Heart right ventricle (tissue), 16 donors: ENCODE data around the gene LHPP. TPM values are rescaled to one million over a fixed set of nuclear protein-coding genes. Genes with fewer than 3 reads are reported as not detected.

Source experiments
- ATAC-seq, 8 donors: fragments of 200-7000 bp; cut with Tn5 transposase; one replicate each; pipeline ENCODE4 v1.9.1; 2020; ENCODE audit warnings: mild to moderate bottlenecking in 8 of 8, moderate library complexity in 8 of 8, moderate number of reproducible peaks in 1 of 8
- DNase-seq, 2 donors: peaks; one replicate each; pipeline ENCODE4 v3.0.0-alpha.2; 2020
- H3K27ac ChIP-seq, 10 donors: fragments of 200-600 bp; sonication (generic) in 2 of 10; one replicate each; pipeline versions ENCODE4 v1.5.0 to v1.8.0; 2020 to 2022; ENCODE audit warnings: mild to moderate bottlenecking in 3 of 10
- H3K27me3 ChIP-seq, 7 donors: fragments of 200-600 bp; one replicate each; pipeline ENCODE4 v1.8.0; 2021 to 2022; ENCODE audit warnings: mild to moderate bottlenecking in 2 of 7
- H3K36me3 ChIP-seq, 9 donors: fragments of 200-600 bp; sonication (generic) in 1 of 9; one replicate each; pipeline versions ENCODE4 v1.5.0 to v1.8.0; 2020 to 2022; ENCODE audit warnings: mild to moderate bottlenecking in 2 of 9
- H3K4me1 ChIP-seq, 9 donors: fragments of 200-600 bp; sonication (generic) in 1 of 9; one replicate each; pipeline versions ENCODE4 v1.5.0 to v1.8.0; 2020 to 2022; ENCODE audit warnings: mild to moderate bottlenecking in 4 of 9
- H3K4me3 ChIP-seq, 10 donors: fragments of 200-600 bp; sonication (generic) in 2 of 10; one replicate each; pipeline versions ENCODE4 v1.5.0 to v1.8.0; 2020 to 2022; ENCODE audit warnings: mild to moderate bottlenecking in 7 of 10, moderate library complexity in 2 of 10
- H3K9me3 ChIP-seq, 11 donors: fragments of 200-600 bp in 10 of 11; sonication (generic) in 2 of 11; one replicate each; pipeline versions ENCODE4 v1.5.0 to v1.8.0; 2013 to 2022; ENCODE audit warnings: mild to moderate bottlenecking in 2 of 11, control low read depth in 1 of 11, moderate library complexity in 1 of 11
- WGBS, 2 donors: extraction: QIAGEN DNeasy Blood & Tissue Kit; methylation state at CpG; one replicate each; pipeline ENCODE4 v1.1.7; 2013; ENCODE audit warnings: inconsistent platforms in 1 of 2; 5-methylcytosine and 5-hydroxymethylcytosine counted together
- intact Hi-C, 10 donors: fragments of 100-400 bp; cut with DNase I; formaldehyde crosslinking; loops; one replicate each; pipeline versions ENCODE4 v1.11.1 to v1.14.2; 2022
- polyA plus RNA-seq, 2 donors: library from polyadenylated mRNA; stranded (reverse); fragments of 200-250 nt; gene quantifications; one replicate each; pipeline ENCODE4 v1.2.3, GENCODE V29; 2013
- total RNA-seq, 10 donors: library from RNA; stranded (reverse); fragmentation: NEBNext Ultra II Directional in 3 of 10; extraction: Animal tissue kit (Norgen Biotek cat#: 25700) in 3 of 10; gene quantifications; one replicate each; pipeline versions ENCODE4 v1.2.1 to v1.2.4, GENCODE V29; 2021 to 2023
- TF ChIP-seq, protein P1 (sequence below), 9 donors: fragments of 200-600 bp; sonication (generic) in 2 of 9; IDR thresholded peaks; one replicate each; pipeline versions ENCODE4 v1.5.0 to v1.8.0; 2021 to 2022; ENCODE audit warnings: antibody characterized with exemption in 9 of 9, mild to moderate bottlenecking in 5 of 9, moderate library complexity in 1 of 9
- donor health status: Arrhythmogenic right ventricular cardiomyopathy.
- donor health status: ischemic (EF 13 %, LVEDD 7.1; RV severe dilation, severe dysfunction).
- donor health status: healthy with polysubstance abuse.
- donor health status: DM: no; HTN: yes; CAD: no.
- donor health status: DM: no; HTN: no; CAD: no.
- donor health status: ischemic (EF 25% LVEDD 6.9; RV normal size, moderate dysfunction).
- donor health status: ischemic (EF 25% LVEDD 5.7; RV mildly dilated, moderate dysfunction).
- donor health status: healthy.
- donor health status: DM: yes; HTN: yes; CAD: no.
- donor health status: Ischemic cardiomyopathy.
- donor health status: ischemic (EF 35%, LVEDD 5.7; RV mildly dilated, moderate dysfunction).
- donor health status: nonischemic (EF 11% LVEDD 7.7; RV severe dilation, severe dysfunction).
- donor health status: DM: yes; HTN: yes; CAD: no.
- donor health status: PGD.
- donor health status: ischemic (EF 29% LVEDD 5.4; RV normal size, mild dysfunction).
- donor health status: nonischemic (EF 23%, LVEDD 6.1; RV moderate dilation, normal function).

Gene LHPP
- total and polyA plus RNA-seq, 12 donors, result 4.2 to 20.5 (median 11.7) TPM

- no peak overlapping the region for H3K27ac ChIP-seq
- H3K27me3 ChIP-seq, result no peaks in the 10 kb centered on the region
- H3K4me3 ChIP-seq, result no peak overlapping the region
- DNase-seq (peak in 1 of 2 donors; percentile 9), ATAC-seq (no peak)
- intact Hi-C loops, result no loop called here
- WGBS, 2 donors, result 93 to 96% methylated on average over 29 of the region's 29 CpGs
- TF ChIP-seq, protein P1, sequence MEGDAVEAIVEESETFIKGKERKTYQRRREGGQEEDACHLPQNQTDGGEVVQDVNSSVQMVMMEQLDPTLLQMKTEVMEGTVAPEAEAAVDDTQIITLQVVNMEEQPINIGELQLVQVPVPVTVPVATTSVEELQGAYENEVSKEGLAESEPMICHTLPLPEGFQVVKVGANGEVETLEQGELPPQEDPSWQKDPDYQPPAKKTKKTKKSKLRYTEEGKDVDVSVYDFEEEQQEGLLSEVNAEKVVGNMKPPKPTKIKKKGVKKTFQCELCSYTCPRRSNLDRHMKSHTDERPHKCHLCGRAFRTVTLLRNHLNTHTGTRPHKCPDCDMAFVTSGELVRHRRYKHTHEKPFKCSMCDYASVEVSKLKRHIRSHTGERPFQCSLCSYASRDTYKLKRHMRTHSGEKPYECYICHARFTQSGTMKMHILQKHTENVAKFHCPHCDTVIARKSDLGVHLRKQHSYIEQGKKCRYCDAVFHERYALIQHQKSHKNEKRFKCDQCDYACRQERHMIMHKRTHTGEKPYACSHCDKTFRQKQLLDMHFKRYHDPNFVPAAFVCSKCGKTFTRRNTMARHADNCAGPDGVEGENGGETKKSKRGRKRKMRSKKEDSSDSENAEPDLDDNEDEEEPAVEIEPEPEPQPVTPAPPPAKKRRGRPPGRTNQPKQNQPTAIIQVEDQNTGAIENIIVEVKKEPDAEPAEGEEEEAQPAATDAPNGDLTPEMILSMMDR (IDR thresholded peaks at IDR 0.05), result no peak
- H3K36me3 ChIP-seq, result no peaks in the 10 kb centered on the region
- no peaks in the 10 kb centered on the region for H3K4me1 ChIP-seq
- no peaks in the 10 kb centered on the region for H3K9me3 ChIP-seq
These were observed 140.0 kb downstream of the LHPP start for GRCh38 chr10:124601431-124602120.

- no peak overlapping the region for H3K4me3 ChIP-seq
- no peaks in the 10 kb centered on the region for H3K27me3 ChIP-seq
- H3K4me1 ChIP-seq, result no peaks in the 10 kb centered on the region
- DNase-seq (peak in 1 of 2 donors; percentile 11), ATAC-seq (no peak)
- H3K27ac ChIP-seq, result no peak overlapping the region
- H3K9me3 ChIP-seq, result no peaks in the 10 kb centered on the region
- no peaks in the 10 kb centered on the region for H3K36me3 ChIP-seq
- intact Hi-C loops, result no loop called here
- TF ChIP-seq, protein P1 (IDR thresholded peaks at IDR 0.05), result no peak
- 84 to 97% methylated on average over 12 of the region's 12 CpGs for WGBS, 2 donors
These were observed 140.5 kb downstream of the LHPP start for GRCh38 chr10:124602121-124602561.

DNA sequence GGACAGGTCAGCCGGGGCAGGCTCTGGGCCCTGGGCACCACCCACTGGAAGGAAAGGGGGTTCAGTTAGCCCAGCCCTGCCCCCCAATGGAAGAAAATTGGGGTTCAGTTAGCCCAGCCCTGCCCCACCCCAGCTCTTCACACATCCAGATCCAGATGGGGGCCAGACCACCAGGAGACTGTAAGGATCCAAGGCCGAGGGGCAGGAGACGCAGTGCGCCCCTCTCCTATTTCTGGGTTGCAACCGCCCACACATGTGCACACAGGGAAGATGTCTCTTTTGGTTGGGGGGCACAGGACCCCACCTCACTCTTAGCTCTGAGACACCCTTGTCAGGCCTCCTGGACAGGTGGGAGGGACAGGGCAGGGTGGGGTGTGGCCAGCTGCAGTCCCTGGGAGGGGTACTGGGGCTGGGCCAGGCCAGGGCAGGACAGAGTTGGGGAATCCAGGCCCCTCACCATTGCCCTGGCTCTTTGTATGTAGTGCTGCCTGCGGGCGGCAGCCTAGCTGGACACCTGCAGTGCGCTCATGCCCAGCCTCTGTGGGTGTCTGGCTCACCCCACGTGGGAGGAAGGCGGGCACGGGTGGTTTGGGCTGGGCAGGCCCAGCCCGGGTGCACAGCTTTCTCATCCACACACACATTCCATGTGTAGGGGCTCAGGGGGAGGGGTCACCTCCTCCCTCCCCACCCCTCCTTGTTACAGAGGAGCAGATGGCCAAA lies 141.2 kb downstream of the LHPP start:
- H3K36me3 ChIP-seq, result no peaks in the 10 kb centered on the region
- H3K27ac ChIP-seq, result no peak overlapping the region
- H3K9me3 ChIP-seq, result no peaks in the 10 kb centered on the region
- WGBS, 2 donors, result 94 to 96% methylated on average over 12 of the region's 12 CpGs
- no peaks in the 10 kb centered on the region for H3K4me1 ChIP-seq
- DNase-seq (peak in 1 of 2 donors; percentile 6), ATAC-seq (no peak)
- no peaks in the 10 kb centered on the region for H3K27me3 ChIP-seq
- TF ChIP-seq, protein P1 (IDR thresholded peaks at IDR 0.05), result no peak
- no peak overlapping the region for H3K4me3 ChIP-seq
- intact Hi-C loops, result no loop called here

DNA sequence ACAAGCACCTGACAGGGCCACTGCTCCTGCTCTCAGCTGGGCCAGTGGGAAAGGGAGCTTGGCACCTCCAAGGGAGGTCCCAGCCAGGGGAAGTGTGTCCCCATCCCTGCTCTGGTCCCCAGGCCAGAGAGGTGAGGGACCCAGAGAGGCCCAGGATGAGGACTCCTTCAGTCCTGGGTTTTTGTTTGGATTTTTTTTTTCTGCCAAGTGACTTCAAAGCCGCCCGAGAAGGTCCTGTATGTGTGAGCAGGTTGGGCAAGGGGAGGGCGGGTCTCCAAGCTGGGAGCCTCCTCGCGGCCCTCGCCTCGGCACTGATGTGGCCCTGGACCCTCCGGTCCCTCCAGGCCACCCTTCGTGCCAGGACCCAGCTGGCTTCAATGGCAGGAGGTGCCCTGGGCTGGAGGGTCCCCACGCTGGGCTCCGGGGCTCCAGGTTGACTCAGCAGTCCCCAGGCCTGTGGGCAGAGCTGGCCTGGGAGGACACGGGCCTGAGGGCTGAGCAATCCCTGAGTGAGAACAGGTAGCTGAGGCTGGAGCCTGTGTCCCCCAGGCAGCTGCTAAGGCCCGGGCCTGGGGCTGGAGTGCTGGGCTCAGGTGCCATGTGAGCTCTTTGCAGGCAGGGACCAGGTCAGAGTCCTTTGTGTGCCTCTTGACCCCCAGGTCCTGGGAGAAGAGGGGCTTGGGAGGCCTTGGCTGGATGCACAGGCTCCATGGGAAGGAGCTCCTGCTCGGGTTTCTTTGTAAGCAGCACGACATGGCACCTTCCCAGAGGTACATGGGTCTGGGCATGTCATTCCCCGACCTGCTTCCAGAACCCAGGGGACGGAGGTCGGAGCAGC lies 142.0 kb downstream of the LHPP start:
- Histone ChIP-seq H3K27me3 (no peaks in the 10 kb centered on the region), H3K36me3 (no peaks in the 10 kb centered on the region), H3K4me1 (no peaks in the 10 kb centered on the region), H3K9me3 (no peaks in the 10 kb centered on the region), H3K27ac (no peak overlapping the region), H3K4me3 (no peak overlapping the region)
- peak in 1 of 2 donors; percentile 7 for DNase-seq
- TF ChIP-seq, protein P1 (IDR thresholded peaks at IDR 0.05), result no peak
- ATAC-seq, result no peak
- WGBS, 2 donors, result 92 to 94% methylated on average over 18 of the region's 18 CpGs
- intact Hi-C loops, result no loop called here
